BE2C (cell line): ENCODE data around the gene ZBP1.

ENCODE experiments used
- DNase-seq: peaks from one replicate; pipeline ENCODE4 v3.0.0-alpha.2; 2020
- H3K27me3 ChIP-seq: fragments of 250-450 bp; sonication (Bioruptor Pico); 2 replicates; pipeline ENCODE4 v1.5.1; 2020; ENCODE audit warnings: mild to moderate bottlenecking
- H3K36me3 ChIP-seq: fragments of 250-450 bp; sonication (Bioruptor Pico); 2 replicates; pipeline ENCODE4 v1.5.1; 2020; ENCODE audit warnings: mild to moderate bottlenecking
- H3K4me1 ChIP-seq: fragments of 250-450 bp; sonication (Bioruptor Pico); 2 replicates; pipeline ENCODE4 v1.5.1; 2020
- H3K4me3 ChIP-seq: 2 replicates; pipeline ENCODE4 v1.5.1; 2011; ENCODE audit warnings: low read depth, low read length
- H3K9me3 ChIP-seq: fragments of 250-450 bp; sonication (Bioruptor Pico); 2 replicates; pipeline ENCODE4 v1.5.1; 2020
- TF ChIP-seq, protein P1 (sequence below): IDR thresholded peaks from 2 replicates; pipeline ENCODE4 v1.5.1; 2012; ENCODE audit warnings: mild to moderate bottlenecking, low read depth, low read length

ZBP1 gene

DNA sequence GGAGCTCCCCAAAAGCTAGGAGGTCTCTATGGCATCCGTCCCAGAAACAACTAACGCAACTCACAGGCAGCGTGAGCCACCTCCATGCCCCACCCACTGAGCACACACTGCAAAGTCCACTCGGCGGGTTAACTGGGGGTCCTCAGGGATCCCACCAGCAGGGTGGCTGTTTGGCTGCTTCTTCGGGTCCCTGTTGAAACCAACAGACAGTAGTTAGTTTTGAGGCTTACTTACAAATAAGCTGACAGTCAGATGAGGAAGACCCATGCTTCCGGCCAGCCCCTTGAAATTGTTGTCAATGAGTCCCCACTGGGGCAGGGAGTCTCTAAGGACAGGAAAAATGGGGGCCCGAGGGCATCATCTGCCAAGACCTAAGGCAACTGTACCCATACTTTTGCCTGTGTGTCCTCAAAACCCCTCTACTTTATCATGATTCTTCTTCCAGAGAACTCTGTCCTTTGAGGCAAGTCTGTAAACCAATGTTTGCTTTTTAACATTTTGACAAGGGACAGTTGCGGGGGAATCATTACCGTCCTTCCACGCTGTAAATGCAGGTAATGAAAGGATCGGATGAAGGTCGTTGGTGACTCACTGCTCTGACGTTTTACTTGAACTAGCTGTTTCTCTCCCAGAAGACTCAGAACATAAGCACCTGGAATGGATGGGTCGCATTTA lies 61.5 kb downstream of the ZBP1 start:
- Histone ChIP-seq H3K36me3 (no peaks in the 10 kb centered on the region), H3K4me1 (peaks cover 3% of the 10 kb centered on the region; the same call in 1 of the 2 replicates), H3K9me3 (no peaks in the 10 kb centered on the region), H3K27me3 (peaks cover 53% of the 10 kb centered on the region), H3K4me3 (no peak overlapping the region)
- TF ChIP-seq, protein P1, sequence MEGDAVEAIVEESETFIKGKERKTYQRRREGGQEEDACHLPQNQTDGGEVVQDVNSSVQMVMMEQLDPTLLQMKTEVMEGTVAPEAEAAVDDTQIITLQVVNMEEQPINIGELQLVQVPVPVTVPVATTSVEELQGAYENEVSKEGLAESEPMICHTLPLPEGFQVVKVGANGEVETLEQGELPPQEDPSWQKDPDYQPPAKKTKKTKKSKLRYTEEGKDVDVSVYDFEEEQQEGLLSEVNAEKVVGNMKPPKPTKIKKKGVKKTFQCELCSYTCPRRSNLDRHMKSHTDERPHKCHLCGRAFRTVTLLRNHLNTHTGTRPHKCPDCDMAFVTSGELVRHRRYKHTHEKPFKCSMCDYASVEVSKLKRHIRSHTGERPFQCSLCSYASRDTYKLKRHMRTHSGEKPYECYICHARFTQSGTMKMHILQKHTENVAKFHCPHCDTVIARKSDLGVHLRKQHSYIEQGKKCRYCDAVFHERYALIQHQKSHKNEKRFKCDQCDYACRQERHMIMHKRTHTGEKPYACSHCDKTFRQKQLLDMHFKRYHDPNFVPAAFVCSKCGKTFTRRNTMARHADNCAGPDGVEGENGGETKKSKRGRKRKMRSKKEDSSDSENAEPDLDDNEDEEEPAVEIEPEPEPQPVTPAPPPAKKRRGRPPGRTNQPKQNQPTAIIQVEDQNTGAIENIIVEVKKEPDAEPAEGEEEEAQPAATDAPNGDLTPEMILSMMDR: no peak
- no peak for DNase-seq

DNA sequence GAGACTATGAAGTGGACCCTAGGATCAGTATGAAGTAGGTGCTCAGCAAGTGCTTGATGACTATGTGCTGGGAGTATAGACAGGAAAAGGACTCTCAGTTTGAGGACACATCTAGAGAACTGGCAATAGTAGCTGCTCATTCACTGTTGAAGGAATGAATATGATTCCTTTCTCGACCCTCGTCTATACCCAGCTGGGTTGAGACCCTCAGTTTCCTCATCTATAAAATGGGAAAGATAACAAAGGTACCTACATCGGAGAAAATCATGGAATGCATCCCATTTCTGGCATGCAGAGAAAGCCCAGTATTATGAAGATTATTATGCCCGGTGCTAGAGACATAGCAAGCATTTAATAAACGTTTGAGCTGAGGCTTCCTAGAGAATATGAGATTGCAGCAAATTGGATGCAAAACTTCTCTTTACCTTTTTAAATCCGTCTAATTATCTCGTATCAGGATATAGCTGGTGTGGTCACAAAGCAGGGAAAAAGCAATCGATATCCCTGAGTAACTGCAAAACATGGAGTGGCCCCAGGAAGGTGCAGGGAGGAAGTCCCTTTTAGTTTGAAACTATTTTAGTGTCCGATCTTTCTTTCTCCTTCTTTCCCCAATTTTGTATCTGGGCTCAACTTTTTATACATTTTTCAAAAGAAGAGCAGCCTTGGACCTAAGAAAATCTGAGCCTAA lies 62.2 kb downstream of the ZBP1 start:
- H3K36me3 ChIP-seq: no peaks in the 10 kb centered on the region
- TF ChIP-seq, protein P1: no peak
- no peaks in the 10 kb centered on the region for H3K9me3 ChIP-seq
- no peak overlapping the region for H3K4me3 ChIP-seq
- no peak for DNase-seq
- peaks cover 49% of the 10 kb centered on the region for H3K27me3 ChIP-seq
- H3K4me1 ChIP-seq: peaks cover 3% of the 10 kb centered on the region; the same call in 1 of the 2 replicates

DNA sequence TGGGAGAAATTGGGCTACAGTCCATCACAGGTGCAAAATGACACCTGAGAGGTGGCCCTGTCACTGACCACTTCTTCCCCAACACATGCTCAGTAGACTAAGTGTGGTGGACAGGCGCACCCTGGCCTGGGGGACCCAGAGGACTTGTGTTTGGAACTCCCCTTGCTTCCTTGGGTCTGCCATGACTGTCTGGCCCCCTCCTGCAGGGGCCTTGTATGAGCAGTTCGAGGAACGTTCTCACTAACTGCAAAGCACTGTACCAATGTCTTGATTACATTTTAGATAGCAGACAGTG lies 63.3 kb downstream of the ZBP1 start:
- Histone ChIP-seq H3K9me3 (no peaks in the 10 kb centered on the region), H3K4me3 (no peak overlapping the region), H3K4me1 (peaks cover 3% of the 10 kb centered on the region; the same call in 1 of the 2 replicates), H3K27me3 (peaks cover 54% of the 10 kb centered on the region), H3K36me3 (no peaks in the 10 kb centered on the region)
- TF ChIP-seq, protein P1: no peak
- no peak for DNase-seq

DNA sequence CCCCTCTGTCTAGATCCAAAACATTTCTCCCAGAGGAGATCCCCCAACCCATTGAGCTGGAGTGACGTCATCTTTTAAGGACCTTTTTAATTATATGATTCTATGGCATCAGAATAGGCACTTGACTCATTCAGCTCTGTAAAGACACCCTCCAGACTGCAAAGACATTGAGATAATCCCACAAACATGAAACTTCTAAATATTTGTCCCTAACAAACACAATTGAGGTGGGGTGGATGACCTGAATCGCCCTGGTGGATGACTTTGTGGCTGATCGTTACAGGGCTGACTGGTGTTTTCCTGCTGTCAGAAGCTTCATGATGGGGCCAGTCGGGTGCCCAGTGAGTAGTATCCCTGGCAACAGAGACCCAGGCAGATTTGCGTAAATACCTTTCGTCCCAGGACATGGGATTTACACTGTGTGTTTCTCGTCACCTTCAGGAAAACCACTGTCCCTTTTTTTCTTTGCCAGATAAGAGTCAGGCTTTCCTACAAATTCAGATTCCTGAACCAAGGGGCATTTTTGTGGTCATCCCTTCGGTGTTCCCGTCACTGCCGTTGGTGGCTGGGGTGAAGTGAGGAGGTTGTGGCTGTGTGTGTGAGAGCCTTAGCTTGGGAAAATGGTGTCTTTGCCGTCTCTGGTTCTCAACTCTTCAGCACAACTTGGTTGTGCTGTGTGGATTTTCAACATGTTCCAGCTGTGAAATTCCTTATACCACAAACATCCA lies 64.6 kb downstream of the ZBP1 start:
- Histone ChIP-seq H3K36me3 (no peaks in the 10 kb centered on the region), H3K4me1 (no peaks in the 10 kb centered on the region; the same call in 1 of the 2 replicates), H3K27me3 (peaks cover 53% of the 10 kb centered on the region), H3K4me3 (no peak overlapping the region), H3K9me3 (no peaks in the 10 kb centered on the region)
- no peak for DNase-seq
- TF ChIP-seq, protein P1: no peak
